HepG2 (cell line): ENCODE data around the gene BOLA3. TPM values are rescaled to one million over a fixed set of nuclear protein-coding genes. Genes with fewer than 3 reads are reported as not detected.

Source experiments
- ADNP ChIP-seq: sonication (generic); formaldehyde crosslinking; IDR thresholded peaks from 2 replicates; pipeline ENCODE4 v1.4.0; 2020; ENCODE audit warnings: missing genetic modification reagents
- DMAP1 ChIP-seq: IDR thresholded peaks from 2 replicates; pipeline ENCODE4 v1.6.1; 2016
- GABPB1 ChIP-seq: IDR thresholded peaks from 2 replicates; pipeline ENCODE4 v1.6.1; 2016; ENCODE audit warnings: mild to moderate bottlenecking, missing genetic modification reagents, moderate library complexity, missing compliant biosample characterization
- KLF16 ChIP-seq, 2 experiments: sonication (generic) in 1 of 2; formaldehyde crosslinking in 1 of 2; IDR thresholded peaks; 2 replicates each; pipeline versions ENCODE4 v1.6.1 to v1.8.0; 2016 to 2023; ENCODE audit warnings: missing genetic modification reagents in 2 of 2, missing compliant biosample characterization in 1 of 2
- SALL1 ChIP-seq: sonication (generic); formaldehyde crosslinking; IDR thresholded peaks from 2 replicates; pipeline ENCODE4 v1.8.0; 2022; ENCODE audit warnings: mild to moderate bottlenecking, missing genetic modification reagents
- SIN3A ChIP-seq: IDR thresholded peaks from 2 replicates; pipeline ENCODE4 v1.6.1; 2011; ENCODE audit warnings: low read depth, mild to moderate bottlenecking, control low read depth, low read length, borderline replicate concordance
- TOPORS ChIP-seq: sonication (generic); formaldehyde crosslinking; IDR thresholded peaks from 2 replicates; pipeline ENCODE4 v1.8.0; 2023; ENCODE audit warnings: mild to moderate bottlenecking, missing genetic modification reagents
- ZNF629 ChIP-seq: sonication (generic); formaldehyde crosslinking; conservative IDR thresholded peaks from 2 replicates; pipeline ENCODE4 v1.5.0; 2020; ENCODE audit warnings: missing genetic modification reagents
- ZNF792 ChIP-seq: IDR thresholded peaks from 2 replicates; pipeline ENCODE4 v1.6.1; 2016
- polyA plus RNA-seq, 8 experiments: library from polyadenylated mRNA; depleted of rRNA in 3 of 8; stranded (reverse) in 7 of 8; unstranded in 1 of 8; fragments of >200 nt; fragmentation: Illumina TruSeq in 4 of 8; extraction: Trizol in 4 of 8; gene quantifications; 2 replicates each; pipeline versions ENCODE4 v1.2.1 to v1.2.3, GENCODE V29; 2011 to 2016; ENCODE audit warnings: low read depth in 4 of 8, missing spikeins in 1 of 8, mixed read lengths in 1 of 8; ENCODE audit not compliant: insufficient read depth in 1 of 8
- total RNA-seq, 5 experiments: library from RNA; depleted of rRNA; stranded (reverse); fragments of >200 nt; fragmentation: Illumina TruSeq; extraction: Trizol; gene quantifications; 2 replicates each; pipeline ENCODE4 v1.2.3, GENCODE V29; 2016; ENCODE audit warnings: low read depth in 1 of 5
- TF ChIP-seq, protein P1 (sequence below): sonication (generic); formaldehyde crosslinking; IDR thresholded peaks from 2 replicates; pipeline ENCODE4 v1.5.0; 2020; ENCODE audit warnings: mild to moderate bottlenecking, missing genetic modification reagents
- TF ChIP-seq, protein P2 (sequence below): sonication (generic); formaldehyde crosslinking; IDR thresholded peaks from 2 replicates; pipeline ENCODE4 v1.8.0; 2022; ENCODE audit warnings: mild to moderate bottlenecking, missing genetic modification reagents
- TF ChIP-seq, protein P3 (sequence below): IDR thresholded peaks from 2 replicates; pipeline ENCODE4 v1.6.1; 2016; ENCODE audit warnings: low read depth, borderline replicate concordance
- TF ChIP-seq, protein P4 (sequence below): IDR thresholded peaks from 2 replicates; pipeline ENCODE4 v1.6.1; 2016; ENCODE audit warnings: missing genetic modification reagents, missing compliant biosample characterization
- TF ChIP-seq, protein P5 (sequence below): fragments of 450-650 bp; IDR thresholded peaks from 2 replicates; pipeline ENCODE4 v1.6.1; 2016
- TF ChIP-seq, protein P6 (sequence below): sonication (generic); formaldehyde crosslinking; IDR thresholded peaks from 2 replicates; pipeline ENCODE4 v1.4.0; 2020; ENCODE audit warnings: mild to moderate bottlenecking, missing genetic modification reagents
- TF ChIP-seq, protein P7 (sequence below): sonication (generic); formaldehyde crosslinking; IDR thresholded peaks from 2 replicates; pipeline ENCODE4 v1.5.1; 2020; ENCODE audit warnings: missing genetic modification reagents, mild to moderate bottlenecking, borderline replicate concordance

BOLA3 gene
- total and polyA plus RNA-seq, 2 of the 13 experiments (the other 11 are each of a cell fraction or from before 2014, with no cell fraction given): 89.7 to 170 TPM

DNA sequence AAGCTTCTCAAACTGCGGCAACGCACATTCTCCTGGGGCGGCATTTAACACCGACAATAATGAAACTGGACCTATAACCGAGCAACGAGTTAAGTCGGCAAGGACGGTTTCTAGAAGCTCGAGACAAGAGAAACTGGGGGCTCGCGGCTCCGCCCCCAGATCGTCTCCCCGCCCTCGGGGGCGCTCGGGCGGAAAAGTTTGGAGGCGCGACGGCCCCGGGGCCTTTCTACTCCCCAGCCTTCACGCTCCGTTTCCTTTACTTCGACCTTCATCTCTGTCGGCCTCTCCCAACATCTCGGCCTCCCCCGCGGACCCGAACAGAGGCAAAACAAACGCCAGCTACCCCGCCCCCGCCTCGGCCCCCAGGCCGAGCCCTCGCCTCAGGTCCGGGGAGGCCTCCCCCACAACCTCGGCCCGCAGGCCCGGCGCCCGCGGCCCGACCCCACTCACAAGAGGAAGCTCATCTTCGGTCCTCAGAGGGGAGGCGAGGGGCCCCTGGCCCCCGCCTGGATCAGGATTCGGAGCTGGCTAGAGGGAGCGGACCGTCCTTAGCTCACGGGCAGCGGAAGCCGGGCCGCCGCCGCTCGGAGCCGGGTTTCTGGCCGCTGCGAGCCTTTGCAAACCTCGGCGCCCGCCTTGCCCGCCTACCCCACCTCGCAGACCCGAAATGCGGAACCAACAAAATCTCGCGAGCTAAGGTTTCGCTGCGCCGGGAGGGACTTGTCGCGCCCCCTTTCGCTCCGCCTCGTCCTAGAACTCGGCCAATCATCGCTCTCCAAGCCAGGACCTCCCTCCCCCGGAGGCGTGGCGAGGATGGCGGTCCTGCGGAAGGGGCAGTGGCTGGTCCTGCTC is 30.7 kb upstream of the BOLA3 start, which contains the start of gene MOB1A (continued):
- TF ChIP-seq, protein P1, sequence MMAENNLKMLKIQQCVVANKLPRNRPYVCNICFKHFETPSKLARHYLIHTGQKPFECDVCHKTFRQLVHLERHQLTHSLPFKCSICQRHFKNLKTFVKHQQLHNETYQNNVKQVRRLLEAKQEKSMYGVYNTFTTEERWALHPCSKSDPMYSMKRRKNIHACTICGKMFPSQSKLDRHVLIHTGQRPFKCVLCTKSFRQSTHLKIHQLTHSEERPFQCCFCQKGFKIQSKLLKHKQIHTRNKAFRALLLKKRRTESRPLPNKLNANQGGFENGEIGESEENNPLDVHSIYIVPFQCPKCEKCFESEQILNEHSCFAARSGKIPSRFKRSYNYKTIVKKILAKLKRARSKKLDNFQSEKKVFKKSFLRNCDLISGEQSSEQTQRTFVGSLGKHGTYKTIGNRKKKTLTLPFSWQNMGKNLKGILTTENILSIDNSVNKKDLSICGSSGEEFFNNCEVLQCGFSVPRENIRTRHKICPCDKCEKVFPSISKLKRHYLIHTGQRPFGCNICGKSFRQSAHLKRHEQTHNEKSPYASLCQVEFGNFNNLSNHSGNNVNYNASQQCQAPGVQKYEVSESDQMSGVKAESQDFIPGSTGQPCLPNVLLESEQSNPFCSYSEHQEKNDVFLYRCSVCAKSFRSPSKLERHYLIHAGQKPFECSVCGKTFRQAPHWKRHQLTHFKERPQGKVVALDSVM (CRISPR knock-in tag): peak; percentile 82
- TF ChIP-seq KLF16 (CRISPR knock-in tag; IDR thresholded peaks at IDR 0.05) (peak in 1 of 2 experiments; percentile 90; a peak in 2 of 4 replicates), DMAP1 (CRISPR knock-in tag) (peak; percentile 82; the same call in 1 of the 2 replicates), ADNP (CRISPR knock-in tag) (no peak), SALL1 (CRISPR knock-in tag) (peak; percentile 68; the same call in 1 of the 2 replicates), GABPB1 (CRISPR knock-in tag) (peak; percentile 83), ZNF792 (CRISPR knock-in tag) (peak; percentile 45; the same call in 1 of the 2 replicates), ZNF629 (CRISPR knock-in tag) (no peak), SIN3A (peak; percentile 93; the same call in 1 of the 2 replicates), TOPORS (no peak)
- TF ChIP-seq, protein P2, sequence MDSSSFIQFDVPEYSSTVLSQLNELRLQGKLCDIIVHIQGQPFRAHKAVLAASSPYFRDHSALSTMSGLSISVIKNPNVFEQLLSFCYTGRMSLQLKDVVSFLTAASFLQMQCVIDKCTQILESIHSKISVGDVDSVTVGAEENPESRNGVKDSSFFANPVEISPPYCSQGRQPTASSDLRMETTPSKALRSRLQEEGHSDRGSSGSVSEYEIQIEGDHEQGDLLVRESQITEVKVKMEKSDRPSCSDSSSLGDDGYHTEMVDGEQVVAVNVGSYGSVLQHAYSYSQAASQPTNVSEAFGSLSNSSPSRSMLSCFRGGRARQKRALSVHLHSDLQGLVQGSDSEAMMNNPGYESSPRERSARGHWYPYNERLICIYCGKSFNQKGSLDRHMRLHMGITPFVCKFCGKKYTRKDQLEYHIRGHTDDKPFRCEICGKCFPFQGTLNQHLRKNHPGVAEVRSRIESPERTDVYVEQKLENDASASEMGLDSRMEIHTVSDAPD (CRISPR knock-in tag): no peak; the same call in 1 of the 2 replicates
- TF ChIP-seq, protein P3, sequence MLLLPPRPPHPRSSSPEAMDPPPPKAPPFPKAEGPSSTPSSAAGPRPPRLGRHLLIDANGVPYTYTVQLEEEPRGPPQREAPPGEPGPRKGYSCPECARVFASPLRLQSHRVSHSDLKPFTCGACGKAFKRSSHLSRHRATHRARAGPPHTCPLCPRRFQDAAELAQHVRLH (CRISPR knock-in tag): peak; percentile 24; the same call in 1 of the 2 replicates
- TF ChIP-seq, protein P4, sequence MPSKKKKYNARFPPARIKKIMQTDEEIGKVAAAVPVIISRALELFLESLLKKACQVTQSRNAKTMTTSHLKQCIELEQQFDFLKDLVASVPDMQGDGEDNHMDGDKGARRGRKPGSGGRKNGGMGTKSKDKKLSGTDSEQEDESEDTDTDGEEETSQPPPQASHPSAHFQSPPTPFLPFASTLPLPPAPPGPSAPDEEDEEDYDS (CRISPR knock-in tag): peak; percentile 94
- TF ChIP-seq, protein P5, sequence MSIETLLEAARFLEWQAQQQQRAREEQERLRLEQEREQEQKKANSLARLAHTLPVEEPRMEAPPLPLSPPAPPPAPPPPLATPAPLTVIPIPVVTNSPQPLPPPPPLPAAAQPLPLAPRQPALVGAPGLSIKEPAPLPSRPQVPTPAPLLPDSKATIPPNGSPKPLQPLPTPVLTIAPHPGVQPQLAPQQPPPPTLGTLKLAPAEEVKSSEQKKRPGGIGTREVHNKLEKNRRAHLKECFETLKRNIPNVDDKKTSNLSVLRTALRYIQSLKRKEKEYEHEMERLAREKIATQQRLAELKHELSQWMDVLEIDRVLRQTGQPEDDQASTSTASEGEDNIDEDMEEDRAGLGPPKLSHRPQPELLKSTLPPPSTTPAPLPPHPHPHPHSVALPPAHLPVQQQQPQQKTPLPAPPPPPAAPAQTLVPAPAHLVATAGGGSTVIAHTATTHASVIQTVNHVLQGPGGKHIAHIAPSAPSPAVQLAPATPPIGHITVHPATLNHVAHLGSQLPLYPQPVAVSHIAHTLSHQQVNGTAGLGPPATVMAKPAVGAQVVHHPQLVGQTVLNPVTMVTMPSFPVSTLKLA: peak; percentile 45
- TF ChIP-seq, protein P6, sequence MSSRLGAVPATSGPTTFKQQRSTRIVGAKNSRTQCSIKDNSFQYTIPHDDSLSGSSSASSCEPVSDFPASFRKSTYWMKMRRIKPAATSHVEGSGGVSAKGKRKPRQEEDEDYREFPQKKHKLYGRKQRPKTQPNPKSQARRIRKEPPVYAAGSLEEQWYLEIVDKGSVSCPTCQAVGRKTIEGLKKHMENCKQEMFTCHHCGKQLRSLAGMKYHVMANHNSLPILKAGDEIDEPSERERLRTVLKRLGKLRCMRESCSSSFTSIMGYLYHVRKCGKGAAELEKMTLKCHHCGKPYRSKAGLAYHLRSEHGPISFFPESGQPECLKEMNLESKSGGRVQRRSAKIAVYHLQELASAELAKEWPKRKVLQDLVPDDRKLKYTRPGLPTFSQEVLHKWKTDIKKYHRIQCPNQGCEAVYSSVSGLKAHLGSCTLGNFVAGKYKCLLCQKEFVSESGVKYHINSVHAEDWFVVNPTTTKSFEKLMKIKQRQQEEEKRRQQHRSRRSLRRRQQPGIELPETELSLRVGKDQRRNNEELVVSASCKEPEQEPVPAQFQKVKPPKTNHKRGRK: 0 out of 2 replicates have a peak, but pooled peaks have one; percentile 48
- TF ChIP-seq, protein P7, sequence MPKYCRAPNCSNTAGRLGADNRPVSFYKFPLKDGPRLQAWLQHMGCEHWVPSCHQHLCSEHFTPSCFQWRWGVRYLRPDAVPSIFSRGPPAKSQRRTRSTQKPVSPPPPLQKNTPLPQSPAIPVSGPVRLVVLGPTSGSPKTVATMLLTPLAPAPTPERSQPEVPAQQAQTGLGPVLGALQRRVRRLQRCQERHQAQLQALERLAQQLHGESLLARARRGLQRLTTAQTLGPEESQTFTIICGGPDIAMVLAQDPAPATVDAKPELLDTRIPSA: peak; percentile 91
